ENCODE results near the gene DUOXA2.

DUOXA2 gene

DNA sequence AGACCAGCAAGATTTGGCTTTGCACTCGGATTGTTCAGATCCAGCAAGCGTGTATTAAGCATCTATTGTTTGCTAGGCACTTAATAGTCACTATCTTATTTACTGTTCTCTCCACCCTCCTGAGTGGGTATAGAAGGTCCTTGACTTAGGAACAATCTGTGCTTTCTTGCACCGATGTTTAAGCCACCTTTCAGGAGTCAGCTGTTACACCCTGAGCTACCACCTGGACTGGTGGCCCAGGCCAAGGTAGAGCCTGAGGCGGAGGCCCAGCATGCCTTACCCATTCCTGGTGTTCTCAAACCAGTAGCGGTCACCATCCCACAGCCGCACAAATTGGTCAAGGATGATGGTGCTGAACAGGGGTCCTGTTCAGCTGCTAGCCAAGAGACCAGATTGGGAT lies 25.6 kb downstream of the DUOXA2 start:
- H3K4me3 ChIP-seq (replicated peaks; ENCODE audit: low read depth, low read length) = no peak overlapping the region

DNA sequence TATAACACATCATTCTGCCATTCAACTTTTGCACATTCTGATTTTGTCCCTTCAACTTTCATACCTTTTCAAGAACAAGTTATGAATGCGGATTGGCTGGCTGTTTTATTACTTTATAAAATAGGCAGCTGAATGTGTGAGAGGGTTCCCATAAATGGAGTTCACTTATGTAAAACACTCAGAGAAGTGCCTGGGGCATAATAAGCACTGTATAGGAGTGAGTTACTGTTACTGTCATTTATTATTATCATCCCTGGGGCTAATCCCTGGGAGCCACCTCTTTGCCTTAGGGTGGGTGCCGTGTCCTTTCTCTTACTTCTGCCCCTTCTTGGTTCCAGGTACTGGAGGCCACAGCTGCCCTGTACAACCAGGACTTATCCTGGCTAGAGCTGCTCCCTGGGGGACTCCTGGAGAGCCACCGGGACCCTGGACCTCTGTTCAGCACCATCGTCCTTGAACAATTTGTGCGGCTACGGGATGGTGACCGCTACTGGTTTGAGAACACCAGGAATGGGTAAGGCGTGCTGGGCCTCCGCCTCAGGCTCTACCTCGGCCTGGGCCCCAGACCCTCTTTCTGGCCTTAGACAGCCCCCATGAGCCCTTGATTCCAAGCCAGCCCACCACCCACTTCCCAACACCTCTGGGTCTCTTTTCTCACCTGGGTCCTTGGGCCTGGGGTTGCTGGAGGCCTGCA lies 26.6 kb downstream of the DUOXA2 start:
- DNase-seq (ENCODE audit: extremely low read depth, low read depth) = no peak
- TF ChIP-seq, protein P1, sequence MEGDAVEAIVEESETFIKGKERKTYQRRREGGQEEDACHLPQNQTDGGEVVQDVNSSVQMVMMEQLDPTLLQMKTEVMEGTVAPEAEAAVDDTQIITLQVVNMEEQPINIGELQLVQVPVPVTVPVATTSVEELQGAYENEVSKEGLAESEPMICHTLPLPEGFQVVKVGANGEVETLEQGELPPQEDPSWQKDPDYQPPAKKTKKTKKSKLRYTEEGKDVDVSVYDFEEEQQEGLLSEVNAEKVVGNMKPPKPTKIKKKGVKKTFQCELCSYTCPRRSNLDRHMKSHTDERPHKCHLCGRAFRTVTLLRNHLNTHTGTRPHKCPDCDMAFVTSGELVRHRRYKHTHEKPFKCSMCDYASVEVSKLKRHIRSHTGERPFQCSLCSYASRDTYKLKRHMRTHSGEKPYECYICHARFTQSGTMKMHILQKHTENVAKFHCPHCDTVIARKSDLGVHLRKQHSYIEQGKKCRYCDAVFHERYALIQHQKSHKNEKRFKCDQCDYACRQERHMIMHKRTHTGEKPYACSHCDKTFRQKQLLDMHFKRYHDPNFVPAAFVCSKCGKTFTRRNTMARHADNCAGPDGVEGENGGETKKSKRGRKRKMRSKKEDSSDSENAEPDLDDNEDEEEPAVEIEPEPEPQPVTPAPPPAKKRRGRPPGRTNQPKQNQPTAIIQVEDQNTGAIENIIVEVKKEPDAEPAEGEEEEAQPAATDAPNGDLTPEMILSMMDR (IDR thresholded peaks at IDR 0.05; ENCODE audit: low read depth, low read length, missing control alignments) = no peak
- H3K4me3 ChIP-seq (replicated peaks; ENCODE audit: low read depth, low read length) = no peak overlapping the region

More for the DNA sequence above, 25.6 kb downstream of the DUOXA2 start:
- no peak for DNase-seq (ENCODE audit: extremely low read depth, low read depth)
- TF ChIP-seq, protein P1 (IDR thresholded peaks at IDR 0.05; ENCODE audit: low read depth, low read length, missing control alignments) = no peak

GRCh38 chr15:45141386-45141785 lies 27.3 kb downstream of the DUOXA2 start:
- no peak for DNase-seq (ENCODE audit: extremely low read depth, low read depth)
- TF ChIP-seq, protein P1 (IDR thresholded peaks at IDR 0.05; ENCODE audit: low read depth, low read length, missing control alignments) = no peak
- no peak overlapping the region for H3K4me3 ChIP-seq (replicated peaks; ENCODE audit: low read depth, low read length)

DNA sequence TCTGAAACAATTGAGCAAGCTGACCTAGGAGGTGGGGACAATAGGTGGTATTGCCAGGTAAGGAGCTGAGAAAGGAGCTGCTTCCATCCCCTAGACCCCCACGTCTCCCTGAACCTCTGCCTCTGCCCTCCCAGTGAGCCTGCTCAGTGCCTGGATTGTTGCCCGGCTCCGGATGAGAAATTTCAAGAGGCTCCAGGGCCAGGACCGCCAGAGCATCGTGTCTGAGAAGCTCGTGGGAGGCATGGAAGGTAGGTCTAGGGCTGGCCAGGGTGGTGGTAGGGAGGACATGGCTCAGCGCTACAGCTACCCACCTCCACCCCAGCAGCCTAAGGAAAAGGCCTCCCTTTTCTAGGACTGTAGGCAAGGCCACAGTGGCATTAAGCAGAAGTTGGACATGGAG lies 28.9 kb downstream of the DUOXA2 start:
- no peak for DNase-seq (ENCODE audit: extremely low read depth, low read depth)
- TF ChIP-seq, protein P1 (IDR thresholded peaks at IDR 0.05; ENCODE audit: low read depth, low read length, missing control alignments) = no peak
- H3K4me3 ChIP-seq (replicated peaks; ENCODE audit: low read depth, low read length) = no peak overlapping the region

- DNase-seq (ENCODE audit: extremely low read depth, low read depth) = no peak
- H3K4me3 ChIP-seq (replicated peaks; ENCODE audit: low read depth, low read length) = no peak overlapping the region
- TF ChIP-seq, protein P1 (IDR thresholded peaks at IDR 0.05; ENCODE audit: low read depth, low read length, missing control alignments) = no peak
Measured at GRCh38 chr15:45143946-45144345, 29.8 kb downstream of the DUOXA2 start.

DNA sequence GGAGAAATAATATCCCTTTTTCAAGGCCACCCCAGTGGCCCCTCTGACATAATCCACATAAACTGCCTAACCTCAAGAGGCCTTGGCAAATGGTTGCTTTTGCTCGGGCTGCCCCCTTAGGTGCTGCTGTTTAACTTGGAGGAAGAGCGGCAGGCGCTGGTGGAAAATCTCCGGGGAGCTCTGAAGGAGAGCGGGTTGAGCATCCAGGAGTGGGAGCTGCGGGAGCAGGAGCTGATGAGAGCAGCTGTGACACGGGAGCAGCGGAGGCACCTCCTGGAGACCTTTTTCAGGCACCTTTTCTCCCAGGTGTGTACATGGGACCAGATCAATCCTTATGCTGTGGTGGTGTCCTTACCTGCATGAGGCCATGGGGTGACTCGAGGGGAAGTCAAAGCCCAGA lies 30.6 kb downstream of the DUOXA2 start:
- DNase-seq (ENCODE audit: extremely low read depth, low read depth) = no peak
- TF ChIP-seq, protein P1 (IDR thresholded peaks at IDR 0.05; ENCODE audit: low read depth, low read length, missing control alignments) = no peak
- H3K4me3 ChIP-seq (replicated peaks; ENCODE audit: low read depth, low read length) = no peak overlapping the region

- DNase-seq (ENCODE audit: extremely low read depth, low read depth) = no peak
- TF ChIP-seq, protein P1 (IDR thresholded peaks at IDR 0.05; ENCODE audit: low read depth, low read length, missing control alignments) = no peak
- H3K4me3 ChIP-seq (replicated peaks; ENCODE audit: low read depth, low read length) = no peak overlapping the region
Measured at GRCh38 chr15:45146405-45146804, 32.3 kb downstream of the DUOXA2 start.

All from HFF-Myc (cell line).